Transverse colon (tissue), 4 donors: ENCODE data around the gene TAF11L10.
"Not testable (repeated sequence)": the region's sequence is repeated elsewhere in the genome, so short reads cannot be mapped to it uniquely, and the experiment has no call there.

ENCODE experiments used
- CTCF ChIP-seq, 5 experiments: fragments of 200-600 bp in 3 of 5; fragments of 450-650 bp in 2 of 5; sonication (generic) in 3 of 5; IDR thresholded peaks; 1 replicate in 2 of 5; 2 replicates in 3 of 5; pipeline ENCODE4 v1.5.1; 2016 to 2017; ENCODE audit warnings: antibody characterized with exemption in 5 of 5, inconsistent platforms in 3 of 5, mild to moderate bottlenecking in 2 of 5, moderate library complexity in 1 of 5
- EP300 ChIP-seq: sonication (generic); formaldehyde crosslinking; IDR thresholded peaks from one replicate; pipeline ENCODE4 v1.6.1; 2017; ENCODE audit warnings: antibody characterized with exemption, low read depth
- POLR2A ChIP-seq: fragments of 450-650 bp; IDR thresholded peaks from one replicate; pipeline ENCODE4 v1.6.1; 2016; ENCODE audit warnings: antibody characterized with exemption, mild to moderate bottlenecking, moderate library complexity
- POLR2AphosphoS5 ChIP-seq, 3 donors: sonication (generic); formaldehyde crosslinking; IDR thresholded peaks; one replicate each; pipeline ENCODE4 v1.6.1; 2016; ENCODE audit warnings: antibody characterized with exemption in 3 of 3

- not testable (repeated sequence) for TF ChIP-seq CTCF (IDR thresholded peaks at IDR 0.05); EP300; POLR2A; POLR2AphosphoS5 (IDR thresholded peaks at IDR 0.05)
These were observed 9.8 kb upstream of the TAF11L10 start for GRCh38 chr5:17607461-17607860.
